CD4-positive, alpha-beta memory T cell (primary cell): ENCODE measurements around the gene PHLDB2. TPM values are rescaled to one million over a fixed set of nuclear protein-coding genes. Genes with fewer than 3 reads are reported as not detected.

ENCODE experiments used
- CTCF ChIA-PET: fragments of 350-600 bp; sonication (Branson Sonifier 250); formaldehyde crosslinking; loops from one replicate; lab custom pipeline; 2021; ENCODE audit warnings: inconsistent platforms; ENCODE audit not compliant: partially characterized antibody; lab: Charles Lee
- POLR2A ChIA-PET: fragments of 350-600 bp; sonication (Branson Sonifier 250); formaldehyde crosslinking; loops from one replicate; lab custom pipeline; 2021; ENCODE audit not compliant: partially characterized antibody; lab: Charles Lee
- DNase-seq, 5 donors: peaks; one replicate each; pipeline versions ENCODE4 v3.0.0 to v3.0.0-alpha.2; 2020 to 2022; ENCODE audit warnings: mixed read lengths in 1 of 5
- H3K27ac ChIP-seq: one replicate; pipeline ENCODE4 v1.7.0; 2013; ENCODE audit warnings: low read depth, low read length
- H3K27me3 ChIP-seq: 2 replicates; pipeline ENCODE4 v1.7.0; 2013; ENCODE audit warnings: mild to moderate bottlenecking, low read length, moderate library complexity; ENCODE audit not compliant: insufficient read depth
- H3K36me3 ChIP-seq: 2 replicates; pipeline ENCODE4 v1.7.0; 2013; ENCODE audit warnings: mild to moderate bottlenecking, low read length, moderate library complexity; ENCODE audit not compliant: insufficient read depth
- H3K4me1 ChIP-seq: 2 replicates; pipeline ENCODE4 v1.7.0; 2013; ENCODE audit warnings: mild to moderate bottlenecking, low read length, moderate library complexity; ENCODE audit not compliant: insufficient read depth
- H3K4me3 ChIP-seq, 2 donors: one replicate each; pipeline ENCODE4 v1.7.0; 2013; ENCODE audit warnings: low read length in 2 of 2, mild to moderate bottlenecking in 1 of 2
- H3K9me3 ChIP-seq, 2 donors: one replicate each; pipeline ENCODE4 v1.7.0; 2013; ENCODE audit warnings: low read length in 2 of 2, control low read depth in 1 of 2; ENCODE audit not compliant: control insufficient read depth in 1 of 2
- H3K27ac Mint-ChIP-seq, 7 donors: one replicate each; pipeline ENCODE4 v1.8.0; 2020 to 2021; ENCODE audit warnings: mixed read lengths in 7 of 7, mild to moderate bottlenecking in 6 of 7, inconsistent platforms in 3 of 7, moderate library complexity in 3 of 7
- H3K27me3 Mint-ChIP-seq, 2 donors: one replicate each; pipeline ENCODE4 v1.8.0; 2020 to 2021; ENCODE audit warnings: mixed read lengths in 2 of 2
- H3K36me3 Mint-ChIP-seq, 2 donors: one replicate each; pipeline ENCODE4 v1.8.0; 2020 to 2021; ENCODE audit warnings: mixed read lengths in 2 of 2, inconsistent platforms in 1 of 2, mild to moderate bottlenecking in 1 of 2
- H3K4me1 Mint-ChIP-seq, 4 donors: one replicate each; pipeline ENCODE4 v1.8.0; 2020 to 2021; ENCODE audit warnings: mixed read lengths in 4 of 4, mild to moderate bottlenecking in 1 of 4
- H3K4me3 Mint-ChIP-seq, 8 donors: one replicate each; pipeline ENCODE4 v1.8.0; 2020 to 2021; ENCODE audit warnings: mixed read lengths in 8 of 8, mild to moderate bottlenecking in 7 of 8, moderate library complexity in 6 of 8, inconsistent platforms in 3 of 8
- H3K9me3 Mint-ChIP-seq, 8 donors: one replicate each; pipeline ENCODE4 v1.8.0; 2020 to 2021; ENCODE audit warnings: mixed read lengths in 8 of 8, mild to moderate bottlenecking in 5 of 8, inconsistent platforms in 3 of 8, moderate library complexity in 1 of 8
- intact Hi-C: fragments of 100-400 bp; cut with micrococcal nuclease; formaldehyde crosslinking; loops from one replicate; pipeline ENCODE4 v1.15.1; 2023
- polyA plus RNA-seq, 2 donors: library from polyadenylated mRNA; unstranded; fragments of 300-500 nt; fragmentation: Illumina TruSeq; gene quantifications; one replicate each; pipeline ENCODE4 v1.2.3, GENCODE V29; 2021
- total RNA-seq, 2 experiments: library from RNA; stranded (reverse); gene quantifications; one replicate each; pipeline ENCODE4 v1.2.3, GENCODE V29; 2021

The PHLDB2 gene
- total and polyA plus RNA-seq, 4 experiments from 2014 or later: 2.8 to 8.5 (median 7.8) TPM

GRCh38 chr3:111998636-111999483, 139.8 kb downstream of the PHLDB2 start, which contains the start of gene TAGLN3:
Gene TAGLN3, plus strand, starts transcription at chr3:111998922. Its CDS starts 501 bp downstream, at chr3:111999423.
- H3K4me1 ChIP-seq: peaks cover 22% of the 10 kb centered on the region
- Mint-ChIP-seq H3K4me3 (peak within 1 kb of the TSS; percentile 70 to 84 (median 74)), H3K27ac (peak within 1 kb of the TSS in 1 of 7 donors; percentile 31), H3K4me1 (peaks cover 20 to 28% (median 24%) of the 10 kb centered on the region in 4 donors), H3K27me3 (no peaks in the 10 kb centered on the region), H3K9me3 (no peaks in the 10 kb centered on the region), H3K36me3 (peaks cover 3 to 11% of the 10 kb centered on the region in 2 donors)
- no peaks in the 10 kb centered on the region for H3K9me3 ChIP-seq
- H3K27me3 ChIP-seq: no peaks in the 10 kb centered on the region
- POLR2A ChIA-PET: interaction anchor here (0.8 to 1.0 kb wide), 2 partner anchors 8 to 10 kb away, joined by 3 read pairs; no protein-coding TSS in a partner anchor
- no peak within 1 kb of the TSS for H3K4me3 ChIP-seq
- CTCF ChIA-PET: interaction anchor here (6.9 to 9.2 kb wide), 2 partner anchors 11 to 14 kb away, joined by 68 to 75 read pairs; no protein-coding TSS in a partner anchor
- H3K27ac ChIP-seq: no peak within 1 kb of the TSS
- DNase-seq: no peak
- H3K36me3 ChIP-seq: no peaks in the 10 kb centered on the region
- intact Hi-C loops: no loop called here

GRCh38 chr3:111999484-112000324, 140.6 kb downstream of the PHLDB2 start:
- intact Hi-C loops: no loop called here
- POLR2A ChIA-PET: interaction anchor here (0.6 to 0.8 kb wide), 2 partner anchors 9 to 14 kb away, joined by 3 to 4 read pairs; no protein-coding TSS in a partner anchor

GRCh38 chr3:112000367-112000771, 141.3 kb downstream of the PHLDB2 start:
- no peaks in the 10 kb centered on the region for H3K9me3 Mint-ChIP-seq
- ChIA-PET POLR2A (no interaction called here), CTCF (interaction anchor here (1.0 to 9.2 kb wide), 4 partner anchors 9 to 43 kb away, joined by 3 to 75 read pairs (median 36); no protein-coding TSS in a partner anchor)
- H3K9me3 ChIP-seq: no peaks in the 10 kb centered on the region
- H3K4me1 ChIP-seq: peaks cover 23% of the 10 kb centered on the region
- no peaks in the 10 kb centered on the region for H3K27me3 Mint-ChIP-seq
- peaks cover 25 to 34% (median 28%) of the 10 kb centered on the region in 4 donors for H3K4me1 Mint-ChIP-seq
- H3K27me3 ChIP-seq: no peaks in the 10 kb centered on the region
- no peak overlapping the region for H3K27ac ChIP-seq
- intact Hi-C loops: no loop called here
- no peaks in the 10 kb centered on the region for H3K36me3 Mint-ChIP-seq
- no peak overlapping the region for H3K4me3 ChIP-seq
- no peak overlapping the region for H3K27ac Mint-ChIP-seq
- DNase-seq: no peak
- H3K36me3 ChIP-seq: no peaks in the 10 kb centered on the region
- H3K4me3 Mint-ChIP-seq: no peak overlapping the region

More at GRCh38 chr3:111999484-112000324, 140.6 kb downstream of the PHLDB2 start:
- H3K27me3 Mint-ChIP-seq: no peaks in the 10 kb centered on the region
- H3K4me1 Mint-ChIP-seq: peaks cover 23 to 34% (median 28%) of the 10 kb centered on the region in 4 donors
- H3K9me3 Mint-ChIP-seq: no peaks in the 10 kb centered on the region
- no peak for DNase-seq
- no peaks in the 10 kb centered on the region for H3K9me3 ChIP-seq
- H3K4me3 ChIP-seq: no peak overlapping the region
- CTCF ChIA-PET: interaction anchor here (1.2 to 9.2 kb wide), 3 partner anchors 12 to 44 kb away, joined by 3 to 75 read pairs (median 68); no protein-coding TSS in a partner anchor
- peak overlapping the region in 6 of 8 donors; percentile 70 to 84 (median 72) for H3K4me3 Mint-ChIP-seq
- no peak overlapping the region for H3K27ac Mint-ChIP-seq
- H3K36me3 Mint-ChIP-seq: peaks cover 0 to 5% of the 10 kb centered on the region in 2 donors
- no peaks in the 10 kb centered on the region for H3K36me3 ChIP-seq
- H3K27me3 ChIP-seq: no peaks in the 10 kb centered on the region
- no peak overlapping the region for H3K27ac ChIP-seq
- H3K4me1 ChIP-seq: peaks cover 23% of the 10 kb centered on the region

GRCh38 chr3:112000966-112001365, 141.9 kb downstream of the PHLDB2 start:
- Histone ChIP-seq H3K9me3 (no peaks in the 10 kb centered on the region), H3K4me1 (peaks cover 23% of the 10 kb centered on the region), H3K4me3 (no peak overlapping the region), H3K27me3 (no peaks in the 10 kb centered on the region), H3K36me3 (no peaks in the 10 kb centered on the region), H3K27ac (no peak overlapping the region)
- DNase-seq: no peak
- Mint-ChIP-seq H3K9me3 (no peaks in the 10 kb centered on the region), H3K27me3 (no peaks in the 10 kb centered on the region), H3K4me3 (no peak overlapping the region), H3K36me3 (no peaks in the 10 kb centered on the region), H3K4me1 (peaks cover 25 to 34% (median 28%) of the 10 kb centered on the region in 4 donors), H3K27ac (no peak overlapping the region)
- intact Hi-C loops: no loop called here
- ChIA-PET CTCF (interaction anchor here (1.0 to 9.2 kb wide), 4 partner anchors 10 to 33 kb away, joined by 3 to 75 read pairs (median 36); no protein-coding TSS in a partner anchor), POLR2A (no interaction called here)

- CTCF ChIA-PET: interaction anchor here (1.0 to 9.2 kb wide), 5 partner anchors 9 to 34 kb away, joined by 3 to 75 read pairs (median 10); no protein-coding TSS in a partner anchor
- H3K4me1 Mint-ChIP-seq: peaks cover 25 to 34% (median 28%) of the 10 kb centered on the region in 4 donors
- H3K27ac Mint-ChIP-seq: peak overlapping the region in 1 of 7 donors; percentile 2
Measured at GRCh38 chr3:112001526-112001925, 142.5 kb downstream of the PHLDB2 start.

GRCh38 chr3:112002096-112002971, 143.3 kb downstream of the PHLDB2 start:
- H3K27ac Mint-ChIP-seq: peak overlapping the region; percentile 31 to 88 (median 80)
- intact Hi-C loops: no loop called here
- no peaks in the 10 kb centered on the region for H3K36me3 Mint-ChIP-seq
- Histone ChIP-seq H3K9me3 (no peaks in the 10 kb centered on the region), H3K4me1 (peaks cover 23% of the 10 kb centered on the region), H3K27ac (no peak overlapping the region), H3K4me3 (no peak overlapping the region), H3K27me3 (no peaks in the 10 kb centered on the region), H3K36me3 (no peaks in the 10 kb centered on the region)
- POLR2A ChIA-PET: interaction anchor here (0.7 to 1.3 kb wide), 3 partner anchors 23 to 70 kb away, joined by 3 read pairs; partner anchors contain the start of gene ABHD10
- no peaks in the 10 kb centered on the region for H3K27me3 Mint-ChIP-seq
- peaks cover 25 to 34% (median 28%) of the 10 kb centered on the region in 4 donors for H3K4me1 Mint-ChIP-seq
- peak overlapping the region in 6 of 8 donors; percentile 18 to 70 (median 48) for H3K4me3 Mint-ChIP-seq
- H3K9me3 Mint-ChIP-seq: no peaks in the 10 kb centered on the region
- CTCF ChIA-PET: interaction anchor here (1.0 to 9.2 kb wide), 5 partner anchors 10 to 41 kb away, joined by 3 to 75 read pairs (median 10); no protein-coding TSS in a partner anchor
- no peak for DNase-seq

More at GRCh38 chr3:112001526-112001925, 142.5 kb downstream of the PHLDB2 start:
- Mint-ChIP-seq H3K27me3 (no peaks in the 10 kb centered on the region), H3K4me3 (no peak overlapping the region), H3K9me3 (no peaks in the 10 kb centered on the region), H3K36me3 (no peaks in the 10 kb centered on the region)
- H3K4me1 ChIP-seq: peaks cover 23% of the 10 kb centered on the region
- no peak overlapping the region for H3K27ac ChIP-seq
- H3K36me3 ChIP-seq: no peaks in the 10 kb centered on the region
- no peak overlapping the region for H3K4me3 ChIP-seq
- no peak for DNase-seq
- POLR2A ChIA-PET: interaction anchor here (1.3 kb wide), 1 partner anchor 22 kb away, joined by 3 read pairs; no protein-coding TSS in a partner anchor
- no peaks in the 10 kb centered on the region for H3K9me3 ChIP-seq
- no peaks in the 10 kb centered on the region for H3K27me3 ChIP-seq
- intact Hi-C loops: no loop called here
